GM12864 (cell line): ENCODE data around the gene FOXP4.

Experiments used
- DNase-seq: peaks from one replicate; pipeline ENCODE4 v3.0.0-alpha.2; 2011; ENCODE audit warnings: low read depth
- H3K4me3 ChIP-seq: 2 replicates; pipeline ENCODE4 v1.5.1; 2011; ENCODE audit warnings: mild to moderate bottlenecking, low read depth, low read length, control low read depth
- CTCF ChIP-seq: IDR thresholded peaks from 2 replicates; pipeline ENCODE4 v1.5.1; 2011; ENCODE audit warnings: low read depth, mild to moderate bottlenecking, moderate library complexity, low read length, control low read depth, inconsistent platforms; ENCODE audit errors: missing control alignments

Gene FOXP4

DNA sequence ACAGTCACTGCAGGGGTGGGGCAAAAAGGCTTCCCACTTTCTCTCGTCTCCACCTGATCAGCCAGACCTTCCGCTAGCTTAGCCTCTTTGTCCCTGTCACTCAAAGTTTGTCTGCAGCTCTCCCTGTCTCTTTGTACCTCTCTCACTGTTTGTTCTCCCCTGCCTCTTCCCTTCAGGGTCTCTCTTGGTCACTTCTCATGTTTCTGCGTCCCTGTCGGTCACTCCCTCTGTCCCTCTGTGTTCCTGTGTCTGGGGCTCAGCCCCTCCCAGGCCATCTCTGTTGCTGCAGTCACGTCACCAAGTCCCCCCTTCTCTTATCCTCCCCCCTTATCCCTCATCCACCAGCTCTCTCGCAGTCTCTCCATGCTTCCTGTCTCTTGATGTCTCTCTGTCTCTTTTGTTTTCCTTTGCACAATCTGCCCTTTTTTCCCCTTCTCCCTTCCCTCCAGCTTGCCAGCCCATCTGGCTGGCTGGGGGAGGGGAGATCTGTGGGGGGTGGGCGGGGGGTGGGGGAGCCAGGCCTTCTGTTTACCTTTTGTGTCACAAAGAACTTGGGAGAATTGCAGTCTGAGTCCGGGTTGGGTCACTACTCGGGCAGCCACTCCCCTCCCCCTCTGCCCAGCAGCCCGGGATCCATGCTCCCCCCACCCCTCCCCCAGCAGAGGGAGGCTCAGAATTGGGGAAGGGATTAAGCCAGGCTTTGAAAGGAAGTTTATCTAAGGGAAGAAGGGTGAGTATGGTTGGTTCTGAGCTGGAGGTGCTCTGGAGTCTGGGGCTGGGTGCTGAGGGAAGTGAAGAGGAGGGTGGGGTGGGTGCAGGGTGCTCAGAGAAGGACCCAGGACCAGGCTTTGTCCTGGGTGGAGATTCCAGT, 32.3 kb downstream of the FOXP4 start:
- TF ChIP-seq CTCF = no peak
- DNase-seq = no peak
- no peak overlapping the region for H3K4me3 ChIP-seq

DNA sequence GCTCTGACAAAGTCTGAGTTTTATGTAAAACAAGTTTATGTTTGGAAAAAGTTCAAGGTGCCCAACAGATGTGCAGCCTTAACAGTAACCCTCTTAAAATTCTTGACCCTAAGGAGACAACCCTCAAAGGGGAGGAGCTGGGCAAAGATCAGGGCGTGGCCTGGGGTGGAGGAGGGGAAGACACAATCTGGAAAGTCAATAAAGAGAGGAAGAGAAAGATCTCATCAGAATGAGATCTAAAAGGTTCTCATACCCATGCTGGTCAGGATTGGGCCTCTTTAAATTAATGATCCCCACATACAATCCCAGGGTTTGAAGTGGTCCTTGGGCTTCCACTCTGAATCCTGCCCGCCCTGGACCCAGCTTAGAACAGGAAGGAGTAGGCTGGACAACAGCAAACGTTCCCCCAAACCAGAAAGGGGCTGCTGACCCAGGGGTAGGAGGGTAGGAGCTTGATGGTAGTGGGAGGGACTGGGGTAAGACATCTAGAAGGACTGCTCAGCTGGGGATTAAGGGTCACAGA, 33.0 kb downstream of the FOXP4 start:
- no peak for TF ChIP-seq CTCF
- no peak for DNase-seq
- no peak overlapping the region for H3K4me3 ChIP-seq

DNA sequence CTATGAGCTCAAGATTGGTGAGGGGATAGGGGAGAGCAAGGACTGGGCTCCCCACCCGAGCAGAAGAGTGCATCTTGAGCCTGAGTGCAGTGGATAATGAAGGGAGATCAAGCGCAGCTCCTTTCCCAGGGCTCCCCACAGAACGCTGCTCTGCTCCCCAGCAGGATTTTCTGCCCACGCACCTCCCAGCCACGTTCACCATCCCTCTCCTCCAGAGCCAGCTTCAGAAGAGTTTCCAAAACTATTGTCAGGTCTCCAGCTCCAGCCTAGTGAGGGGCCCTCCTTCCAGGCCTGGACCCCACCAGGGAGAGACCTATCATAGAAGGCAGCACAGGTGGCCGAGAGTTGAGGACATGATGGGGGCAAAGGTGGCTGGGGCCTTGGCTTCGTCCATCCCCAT, 34.5 kb downstream of the FOXP4 start:
- no peak overlapping the region for H3K4me3 ChIP-seq
- no peak for TF ChIP-seq CTCF
- no peak for DNase-seq

DNA sequence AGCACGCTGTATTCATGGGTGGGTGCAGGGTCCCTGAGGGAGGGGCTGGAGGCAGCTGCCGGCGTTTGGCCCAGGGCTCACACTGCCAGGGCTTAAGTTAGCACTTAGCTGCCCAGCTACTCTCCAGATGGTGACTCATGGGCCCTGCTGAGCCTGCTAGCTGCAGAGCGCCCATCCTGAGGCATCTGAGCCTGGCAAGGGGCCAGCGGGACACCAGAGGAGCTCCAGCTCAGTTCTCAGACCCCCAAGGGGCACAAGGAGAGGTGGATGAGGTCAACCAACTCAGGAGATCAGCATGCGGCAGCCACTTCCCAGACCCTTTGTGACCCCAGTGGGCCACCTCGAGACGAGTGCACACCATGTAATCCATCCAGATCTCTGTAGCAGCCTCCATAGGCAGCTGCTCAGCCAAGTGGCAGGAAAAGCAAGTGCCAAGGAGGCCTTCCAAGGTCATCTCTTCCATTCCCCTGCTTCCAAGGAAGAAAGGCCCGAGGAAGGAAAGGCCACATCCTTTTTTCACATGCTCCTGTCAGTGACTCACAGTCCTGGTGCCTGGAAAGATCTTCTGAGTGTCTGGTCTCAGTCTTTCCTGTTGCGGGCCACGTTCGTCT, 35.3 kb downstream of the FOXP4 start:
- DNase-seq = no peak
- no peak overlapping the region for H3K4me3 ChIP-seq
- no peak for TF ChIP-seq CTCF

DNA sequence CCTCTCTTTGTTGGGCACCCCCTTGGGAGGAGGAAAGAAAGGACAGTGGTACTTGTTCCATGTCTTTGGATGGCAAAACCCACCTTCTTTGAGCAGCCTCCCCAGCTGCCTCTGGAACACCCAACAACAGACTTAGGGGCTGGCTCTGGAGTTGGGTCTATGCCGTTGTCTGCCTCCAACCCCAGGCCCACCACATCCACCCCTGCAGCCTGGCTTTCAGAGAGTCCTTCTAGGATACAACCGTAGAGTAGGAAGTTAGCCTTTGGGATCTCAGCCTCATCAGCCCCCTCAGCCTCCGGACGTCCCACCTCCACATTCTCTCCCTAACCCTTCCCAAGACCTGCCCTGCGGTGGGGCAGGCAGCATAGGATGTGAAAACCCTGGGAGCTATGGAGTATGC, 36.4 kb downstream of the FOXP4 start:
- no peak for DNase-seq
- H3K4me3 ChIP-seq = no peak overlapping the region
- no peak for TF ChIP-seq CTCF

DNA sequence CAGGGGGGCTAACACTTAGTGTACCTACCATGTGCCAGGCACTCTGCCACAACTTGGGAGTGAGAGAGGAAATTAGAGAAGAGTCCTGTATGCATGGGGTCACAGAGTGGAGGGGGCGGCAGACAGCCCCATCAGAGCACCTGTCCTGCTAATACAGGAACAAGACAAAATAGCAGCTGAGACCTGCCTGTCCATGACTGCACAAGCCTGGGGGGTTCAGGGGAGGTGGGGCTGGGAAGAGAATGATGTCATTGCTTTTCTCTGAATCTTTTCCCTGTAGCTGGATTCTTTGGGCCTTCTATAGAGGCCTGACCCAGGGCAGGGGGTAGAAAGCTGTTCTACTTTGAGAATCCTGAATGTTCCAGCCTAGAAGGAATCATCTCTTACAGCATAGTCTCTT, 37.4 kb downstream of the FOXP4 start:
- no peak for DNase-seq
- no peak overlapping the region for H3K4me3 ChIP-seq
- TF ChIP-seq CTCF = no peak
